Liver (tissue), 9 donors: Measurements from ENCODE around the gene HAPLN2. TPM values are rescaled to one million over a fixed set of nuclear protein-coding genes. Genes with fewer than 3 reads are reported as not detected.
A peak's percentile ranks its signal among the peaks of the same experiment; 100 is the strongest.

Experiments used
- DNase-seq: peaks from one replicate; pipeline ENCODE4 v3.0.0-alpha.2; 2017; ENCODE audit warnings: low spot score
- H3K27ac ChIP-seq, 2 donors: one replicate each; pipeline ENCODE4 v1.7.0; 2013; ENCODE audit warnings: inconsistent platforms in 2 of 2, low read length in 2 of 2, control low read depth in 1 of 2, low read depth in 1 of 2, mild to moderate bottlenecking in 1 of 2
- H3K27me3 ChIP-seq, 4 donors: one replicate each; pipeline versions ENCODE4 v1.6.1 to v1.7.0; 2013; ENCODE audit warnings: low read length in 3 of 4, inconsistent platforms in 1 of 4, mild to moderate bottlenecking in 1 of 4, moderate library complexity in 1 of 4; ENCODE audit not compliant: control insufficient read depth in 4 of 4, insufficient read depth in 4 of 4
- H3K36me3 ChIP-seq, 4 donors: one replicate each; pipeline versions ENCODE4 v1.6.1 to v1.7.0; 2013; ENCODE audit warnings: low read length in 3 of 4, mild to moderate bottlenecking in 3 of 4, low read depth in 1 of 4, moderate library complexity in 1 of 4; ENCODE audit not compliant: control insufficient read depth in 4 of 4, insufficient read depth in 3 of 4
- H3K4me1 ChIP-seq, 4 donors: one replicate each; pipeline versions ENCODE4 v1.6.1 to v1.7.0; 2013; ENCODE audit warnings: low read length in 3 of 4, mild to moderate bottlenecking in 3 of 4, moderate library complexity in 1 of 4; ENCODE audit not compliant: control insufficient read depth in 4 of 4, insufficient read depth in 4 of 4
- H3K4me3 ChIP-seq, 3 donors: one replicate each; pipeline versions ENCODE4 v1.6.1 to v1.7.0; 2013; ENCODE audit warnings: low read length in 3 of 3, control low read depth in 1 of 3, low read depth in 1 of 3, mild to moderate bottlenecking in 1 of 3
- H3K9ac ChIP-seq, 2 donors: one replicate each; pipeline ENCODE4 v1.7.0; 2013; ENCODE audit warnings: low read length in 2 of 2, mild to moderate bottlenecking in 2 of 2, moderate library complexity in 2 of 2, control low read depth in 1 of 2, low read depth in 1 of 2
- H3K9me3 ChIP-seq, 4 donors: one replicate each; pipeline versions ENCODE4 v1.6.1 to v1.7.0; 2013; ENCODE audit warnings: low read length in 3 of 4; ENCODE audit not compliant: control insufficient read depth in 4 of 4
- ATF3 ChIP-seq: IDR thresholded peaks from 2 replicates; pipeline ENCODE4 v1.6.1; 2016; ENCODE audit warnings: antibody characterized with exemption
- CTCF ChIP-seq: fragments of 150-350 bp; IDR thresholded peaks from 2 replicates; pipeline ENCODE4 v1.5.1; 2017; ENCODE audit warnings: improper control_type of control experiment, low read depth, low read length; ENCODE audit not compliant: missing input control
- EGR1 ChIP-seq, 2 donors: IDR thresholded peaks; 2 replicates each; pipeline ENCODE4 v1.6.1; 2016 to 2018; ENCODE audit warnings: antibody characterized with exemption in 2 of 2, low read depth in 2 of 2
- FOXA1 ChIP-seq: IDR thresholded peaks from 2 replicates; pipeline ENCODE4 v1.6.1; 2016; ENCODE audit warnings: antibody characterized with exemption
- FOXA2 ChIP-seq: IDR thresholded peaks from 2 replicates; pipeline ENCODE4 v1.6.1; 2016; ENCODE audit warnings: antibody characterized with exemption
- GABPA ChIP-seq, 2 donors: IDR thresholded peaks in 1 of 2; conservative IDR thresholded peaks in 1 of 2; 2 replicates each; pipeline ENCODE4 v1.6.1; 2016; ENCODE audit warnings: antibody characterized with exemption in 2 of 2, mild to moderate bottlenecking in 1 of 2, moderate library complexity in 1 of 2
- HNF4A ChIP-seq, 2 donors: conservative IDR thresholded peaks; 2 replicates each; pipeline ENCODE4 v1.6.1; 2016; ENCODE audit warnings: antibody characterized with exemption in 2 of 2, mild to moderate bottlenecking in 2 of 2
- HNF4G ChIP-seq: IDR thresholded peaks from 2 replicates; pipeline ENCODE4 v1.6.1; 2016; ENCODE audit warnings: antibody characterized with exemption
- MAX ChIP-seq: IDR thresholded peaks from 2 replicates; pipeline ENCODE4 v1.6.1; 2016; ENCODE audit warnings: antibody characterized with exemption
- NR2F2 ChIP-seq: IDR thresholded peaks from 2 replicates; pipeline ENCODE4 v1.6.1; 2016; ENCODE audit warnings: antibody characterized with exemption
- RAD21 ChIP-seq, 2 donors: IDR thresholded peaks; 2 replicates each; pipeline ENCODE4 v1.6.1; 2016; ENCODE audit warnings: antibody characterized with exemption in 2 of 2, mild to moderate bottlenecking in 2 of 2
- REST ChIP-seq: IDR thresholded peaks from 2 replicates; pipeline ENCODE4 v1.6.1; 2016; ENCODE audit warnings: antibody characterized with exemption, mild to moderate bottlenecking
- RXRA ChIP-seq, 2 donors: IDR thresholded peaks; 2 replicates each; pipeline ENCODE4 v1.6.1; 2017 to 2018; ENCODE audit warnings: antibody characterized with exemption in 2 of 2, mild to moderate bottlenecking in 1 of 2
- SP1 ChIP-seq: IDR thresholded peaks from 2 replicates; pipeline ENCODE4 v1.6.1; 2018; ENCODE audit warnings: antibody characterized with exemption, mild to moderate bottlenecking
- TAF1 ChIP-seq: conservative IDR thresholded peaks from 2 replicates; pipeline ENCODE4 v1.6.1; 2016; ENCODE audit warnings: antibody characterized with exemption, mild to moderate bottlenecking
- YY1 ChIP-seq: IDR thresholded peaks from 2 replicates; pipeline ENCODE4 v1.6.1; 2016; ENCODE audit warnings: antibody characterized with exemption, mild to moderate bottlenecking
- WGBS: extraction: QIAGEN DNeasy Blood & Tissue Kit; methylation state at CpG from one replicate; pipeline ENCODE4 v1.1.7; 2013; 5-methylcytosine and 5-hydroxymethylcytosine counted together
- polyA plus RNA-seq, 2 donors: library from polyadenylated mRNA; stranded (reverse) in 1 of 2; unstranded in 1 of 2; fragments of 200-250 nt in 1 of 2; fragments of >200 nt in 1 of 2; fragmentation: Nextera tagmentation in 1 of 2; extraction: Ambion mirVana in 1 of 2; gene quantifications; one replicate each; pipeline versions ENCODE4 v1.2.1 to v1.2.3, GENCODE V29; 2013 to 2015
- total RNA-seq, 2 donors: library from RNA; depleted of rRNA; stranded (reverse); fragments of >200 nt; gene quantifications; one replicate each; pipeline ENCODE4 v1.2.3, GENCODE V29; 2014
- donor health status: healthy.
- donor health status: healthy.
- donor health status: healthy.
- donor health status: healthy.
- donor health status: healthy.

HAPLN2 gene
- total and polyA plus RNA-seq, 4 donors: 0.03 to 0.08 TPM; not detected in 2

GRCh38 chr1:156663178-156663577 lies 44.0 kb downstream of the HAPLN2 start:
- no peak for DNase-seq

DNA sequence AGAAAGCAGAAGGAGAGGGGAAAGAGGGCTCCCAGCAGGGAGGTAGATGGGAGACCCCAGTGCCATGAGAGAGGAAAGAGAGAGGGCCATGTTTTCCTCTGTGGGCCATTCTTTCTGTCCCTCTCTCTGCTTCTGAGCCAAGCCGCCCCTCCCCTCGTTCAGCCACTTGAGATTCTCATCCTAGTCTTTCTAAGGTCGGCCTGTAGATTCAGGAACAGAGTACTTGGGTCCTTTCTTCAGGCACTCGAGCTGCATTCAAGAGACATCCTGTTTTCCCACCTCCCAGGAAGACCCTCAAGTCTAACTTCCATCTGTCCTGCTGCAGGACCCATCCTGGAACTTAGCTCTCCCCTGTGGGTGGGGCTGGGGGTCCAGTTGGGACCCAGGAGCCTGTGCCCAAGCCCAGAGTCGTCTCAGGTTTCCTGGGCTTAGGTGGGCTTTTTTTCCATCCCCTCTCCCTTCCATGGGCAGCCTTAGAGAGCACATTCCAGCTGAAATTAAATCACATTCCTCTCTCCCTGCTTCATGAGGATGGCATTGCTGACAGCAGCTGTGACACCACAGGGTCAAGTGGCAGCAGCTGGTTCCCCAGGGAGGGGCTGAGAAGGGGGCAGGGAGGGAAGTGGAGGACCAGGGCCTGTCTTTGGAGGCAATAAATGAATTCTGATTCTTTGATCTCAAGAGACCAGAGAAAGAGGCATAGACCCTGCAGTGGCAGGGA lies 45.0 kb downstream of the HAPLN2 start:
- no peak for DNase-seq
- peak overlapping the region; percentile 42 to 59 for H3K27ac ChIP-seq
- H3K9ac ChIP-seq: no peak overlapping the region
- peaks cover 0 to 29% (median 13%) of the 10 kb centered on the region in 4 donors for H3K4me1 ChIP-seq
- WGBS: 57% methylated on average over 5 of the region's 5 CpGs
- H3K4me3 ChIP-seq: no peak overlapping the region
- no peaks in the 10 kb centered on the region for H3K9me3 ChIP-seq
- H3K36me3 ChIP-seq: no peaks in the 10 kb centered on the region
- peaks cover 0 to 2% (median 0%) of the 10 kb centered on the region in 4 donors for H3K27me3 ChIP-seq
- TF ChIP-seq RAD21 (IDR thresholded peaks at IDR 0.05) (no peak), FOXA2 (no peak), TAF1 (no peak), YY1 (no peak), HNF4A (conservative IDR thresholded peaks at IDR 0.05) (no peak), GABPA (IDR thresholded peaks at IDR 0.05 in 1 of 2, conservative IDR thresholded peaks at IDR 0.05 in 1 of 2) (no peak), EGR1 (IDR thresholded peaks at IDR 0.05; ENCODE audit: low read depth in 2 of 2) (no peak), RXRA (IDR thresholded peaks at IDR 0.05) (no peak), SP1 (no peak), HNF4G (no peak), ATF3 (no peak), REST (no peak), CTCF (no peak), MAX (no peak)

More at GRCh38 chr1:156663178-156663577, 44.0 kb downstream of the HAPLN2 start:
- H3K27me3 ChIP-seq: peaks cover 0 to 2% (median 0%) of the 10 kb centered on the region in 4 donors
- H3K36me3 ChIP-seq: no peaks in the 10 kb centered on the region
- no peak overlapping the region for H3K27ac ChIP-seq
- peaks cover 0 to 24% (median 13%) of the 10 kb centered on the region in 4 donors for H3K4me1 ChIP-seq
- TF ChIP-seq NR2F2: no peak
- TF ChIP-seq FOXA1: no peak
- TF ChIP-seq GABPA (IDR thresholded peaks at IDR 0.05 in 1 of 2, conservative IDR thresholded peaks at IDR 0.05 in 1 of 2): no peak
- TF ChIP-seq RXRA (IDR thresholded peaks at IDR 0.05): no peak
- no peak for TF ChIP-seq HNF4A (conservative IDR thresholded peaks at IDR 0.05)
- TF ChIP-seq SP1: no peak
- TF ChIP-seq REST: no peak
- TF ChIP-seq FOXA2: no peak
- no peak for TF ChIP-seq TAF1
- TF ChIP-seq MAX: no peak
- no peak overlapping the region for H3K9ac ChIP-seq
- H3K9me3 ChIP-seq: no peaks in the 10 kb centered on the region
- no peak overlapping the region for H3K4me3 ChIP-seq
- 64% methylated on average over 5 of the region's 5 CpGs for WGBS
